Stimulated activated CD4-positive, alpha-beta T cell treated with anti-CD3 and anti-CD28 coated beads, TNF-alpha, amount 100 ng/mL, for 1 hour (primary cell): ENCODE measurements around the gene STMN1.

Source experiments
- DNase-seq, 3 donors: peaks; one replicate each; pipeline ENCODE4 v3.0.0-alpha.2; 2020; ENCODE audit warnings: low read depth in 3 of 3, low spot score in 1 of 3

Gene STMN1

DNA sequence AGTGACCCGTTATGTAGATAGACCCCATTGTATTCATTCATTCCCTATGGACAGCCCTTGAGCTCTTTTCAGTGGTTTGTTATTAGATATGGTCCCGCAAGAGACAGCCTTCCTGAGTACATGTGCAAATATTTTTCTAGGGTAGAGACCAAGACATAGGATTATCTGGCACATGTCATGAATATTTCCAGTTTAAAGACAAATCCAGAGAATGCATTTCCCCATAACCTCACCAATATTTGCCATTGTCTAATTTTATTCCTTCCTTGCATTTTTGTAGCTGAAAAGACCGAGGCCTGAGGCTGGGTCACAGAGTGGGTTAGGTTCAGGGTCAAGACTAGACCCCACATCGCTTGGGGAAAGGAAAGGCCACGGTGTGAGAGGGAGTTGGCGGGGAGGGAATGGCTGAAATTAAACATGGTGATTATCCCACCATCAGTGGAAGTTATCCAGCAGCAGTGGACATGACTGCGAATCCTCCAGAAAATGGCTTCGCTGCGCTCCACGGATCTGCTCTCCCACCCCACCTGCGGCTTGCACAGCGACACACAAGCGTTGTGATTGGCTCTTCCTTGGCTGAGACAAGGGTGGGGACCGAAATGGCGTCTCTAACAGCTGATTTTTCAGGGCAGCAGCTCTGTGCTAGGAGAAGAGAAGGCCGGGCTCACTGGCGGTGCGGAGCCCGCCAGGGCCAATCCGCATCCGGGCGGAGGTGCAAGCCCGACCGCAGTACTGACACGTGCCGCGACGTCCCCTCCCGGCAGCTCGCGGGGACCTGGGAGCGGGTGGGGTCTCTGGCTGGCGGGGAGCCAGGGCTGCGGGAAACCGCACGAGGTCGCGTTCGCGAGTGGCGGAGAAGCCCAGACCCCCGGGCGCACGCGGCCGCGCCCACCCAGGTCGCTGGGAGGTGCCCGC is 16.1 kb upstream of the STMN1 start:
- peak in 1 of 3 donors; percentile 27 for DNase-seq

GRCh38 chr1:25918615-25919014 is 12.4 kb upstream of the STMN1 start:
- no peak for DNase-seq

DNA sequence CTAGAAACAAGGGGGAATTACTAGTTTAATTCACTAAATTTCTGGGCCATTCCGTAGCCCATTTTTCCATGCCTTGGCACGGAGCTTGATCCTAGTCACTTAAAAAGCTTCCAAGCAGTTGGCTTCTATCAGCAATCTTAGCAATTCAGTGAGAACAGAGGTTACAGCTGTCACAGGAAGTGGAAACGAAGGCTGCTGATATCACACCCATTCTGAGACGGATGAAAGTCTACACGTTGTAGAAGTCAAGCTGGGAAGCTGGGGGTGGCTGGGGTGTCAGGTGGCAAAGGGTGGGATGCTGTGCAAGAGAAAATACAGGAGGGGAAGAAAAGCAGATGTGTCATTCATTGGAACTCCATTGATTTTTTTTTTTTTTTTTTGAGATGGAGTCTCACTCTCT is 11.8 kb upstream of the STMN1 start:
- DNase-seq: no peak

GRCh38 chr1:25916460-25916859 is 10.2 kb upstream of the STMN1 start:
- DNase-seq: no peak

GRCh38 chr1:25914074-25914995 is 8.1 kb upstream of the STMN1 start:
- DNase-seq: no peak

DNA sequence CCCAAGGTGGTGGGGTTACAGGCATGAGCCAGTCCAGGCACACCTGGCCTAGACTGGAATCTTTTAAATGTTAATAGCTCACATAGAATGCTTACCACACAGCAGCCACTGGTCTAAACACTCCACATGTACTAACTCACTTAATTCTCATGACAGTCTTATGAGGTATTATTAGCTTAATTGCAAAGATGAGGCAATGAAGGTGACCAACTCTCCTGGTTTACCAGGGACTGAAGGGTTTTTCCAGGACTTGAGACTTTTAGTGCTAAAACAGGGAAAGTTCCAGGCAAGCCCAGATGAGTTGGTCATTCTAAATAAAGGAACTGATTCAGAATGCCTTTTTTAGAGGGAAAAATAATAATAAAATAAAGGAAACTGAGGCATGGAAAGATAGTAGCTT is 7.0 kb upstream of the STMN1 start:
- DNase-seq: no peak

GRCh38 chr1:25912076-25912831 is 6.0 kb upstream of the STMN1 start:
- DNase-seq: no peak

DNA sequence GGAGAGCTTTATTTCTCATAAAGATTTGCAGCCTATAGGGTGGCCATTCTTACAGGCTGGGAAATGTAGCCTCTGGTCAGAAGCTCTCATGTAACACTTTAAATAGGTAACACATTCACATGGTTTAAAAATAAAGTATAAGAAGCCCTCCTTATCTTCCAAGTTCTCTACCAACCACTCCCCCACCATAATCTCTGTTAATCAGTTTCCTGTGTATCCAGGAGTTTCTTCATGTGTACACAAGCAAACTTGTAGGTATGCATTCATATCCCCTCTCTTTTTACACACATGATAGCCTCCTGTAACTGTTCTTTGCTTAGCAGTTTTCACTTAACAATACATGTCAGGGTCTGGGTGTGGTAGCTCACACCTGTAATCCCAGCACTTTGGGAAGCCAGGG is 4.9 kb upstream of the STMN1 start:
- no peak for DNase-seq

GRCh38 chr1:25909040-25909439 is 2.8 kb upstream of the STMN1 start:
- no peak for DNase-seq

- no peak for DNase-seq
These were observed 1.9 kb upstream of the STMN1 start for GRCh38 chr1:25908161-25908560.

DNA sequence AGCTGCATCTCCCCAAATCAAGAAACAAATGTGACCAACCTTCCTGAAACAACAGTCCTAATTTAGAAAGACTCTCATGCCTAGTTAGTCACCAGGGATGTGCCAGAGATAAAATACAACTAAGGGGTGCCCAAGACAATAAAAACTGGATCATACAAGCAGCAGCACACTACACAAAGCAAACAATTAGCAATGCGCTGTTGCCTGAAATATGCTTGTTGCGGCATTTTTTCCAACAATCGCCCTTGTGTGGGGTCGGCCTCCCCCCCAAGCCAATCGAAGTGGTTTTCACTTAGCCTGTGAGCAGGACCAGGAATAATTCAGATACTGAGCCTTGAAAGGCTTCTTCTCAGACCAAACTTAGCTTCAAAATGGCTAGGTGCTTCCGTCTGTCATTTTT is 1.4 kb upstream of the STMN1 start:
- DNase-seq: no peak

DNA sequence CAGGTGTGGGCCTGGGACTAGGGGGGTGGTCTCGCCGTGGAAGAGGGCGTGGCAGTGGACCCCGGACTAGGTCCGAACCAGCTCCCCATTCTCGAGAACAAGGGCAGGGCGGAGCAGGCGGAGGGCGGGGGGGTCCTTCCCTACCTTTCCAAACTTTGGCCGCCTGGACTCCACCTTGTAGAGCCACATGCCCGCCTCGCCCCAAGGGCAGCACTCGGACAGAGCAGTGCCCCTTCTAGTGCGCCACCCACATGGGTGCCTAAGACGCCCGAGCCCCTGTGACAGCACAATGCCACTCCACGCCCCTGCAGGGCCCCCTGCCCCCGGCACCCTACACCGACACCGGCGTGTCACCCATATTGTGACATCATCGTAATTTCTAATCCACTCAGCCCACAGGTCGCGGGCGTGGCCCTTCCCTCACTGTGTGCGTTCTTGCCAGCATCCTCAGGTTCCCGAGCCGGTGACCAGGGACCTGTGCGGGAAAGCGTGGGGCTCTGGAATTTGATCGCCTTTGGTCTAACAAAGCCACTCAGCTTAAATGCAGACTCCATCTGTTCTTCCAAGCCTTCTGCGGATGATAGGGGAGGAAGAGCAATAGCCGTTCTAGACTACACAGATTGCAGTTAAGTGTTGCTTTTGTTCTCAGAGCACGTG is 553 bp upstream of the STMN1 start:
- no peak for DNase-seq

- peak; percentile 69 to 89 (median 79) for DNase-seq
These were observed 1.1 kb downstream of the STMN1 start for GRCh38 chr1:25904943-25905679.

DNA sequence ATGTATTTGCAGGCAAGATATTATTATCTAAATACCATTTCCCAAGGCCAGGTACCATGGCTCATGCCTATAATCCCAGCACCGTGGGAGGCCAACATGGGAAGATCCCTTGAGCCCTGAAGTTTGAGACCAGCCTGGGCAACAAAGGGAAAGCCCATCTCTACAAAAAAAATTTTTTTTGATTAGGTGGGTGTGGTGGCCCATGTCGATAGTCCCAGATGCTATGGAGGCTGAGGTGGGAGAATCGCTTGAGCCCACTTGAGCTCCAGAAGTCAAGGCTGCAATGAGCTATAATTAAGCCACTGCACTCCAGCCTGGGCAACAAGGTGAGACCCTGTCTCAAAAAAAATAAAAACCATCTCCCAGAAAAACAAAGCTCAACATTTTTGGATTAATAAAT is 2.2 kb downstream of the STMN1 start:
- DNase-seq: no peak

GRCh38 chr1:25902462-25902861 is 3.8 kb downstream of the STMN1 start:
- DNase-seq: no peak

GRCh38 chr1:25900219-25900618 is 6.0 kb downstream of the STMN1 start:
- DNase-seq: no peak

DNA sequence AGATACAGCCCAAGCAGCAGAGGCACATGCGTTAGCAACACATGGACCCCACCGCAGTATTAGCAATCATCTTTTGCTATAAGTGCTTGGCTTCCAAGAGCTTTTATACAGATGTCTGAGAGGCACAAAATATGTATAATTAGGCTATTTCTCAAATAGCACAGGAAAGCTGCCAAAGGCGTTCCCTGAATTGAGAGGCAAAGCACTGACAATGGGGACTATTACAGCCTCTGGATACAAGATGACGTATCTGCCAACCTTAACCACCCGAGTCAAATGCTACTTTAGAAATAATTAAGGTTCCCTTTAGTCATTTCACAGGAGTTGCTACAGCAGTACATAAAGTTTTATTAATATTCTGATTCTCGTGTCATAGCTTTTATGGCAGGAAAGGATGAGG is 6.4 kb downstream of the STMN1 start:
- no peak for DNase-seq

GRCh38 chr1:25898223-25899015 is 7.8 kb downstream of the STMN1 start:
- no peak for DNase-seq

DNA sequence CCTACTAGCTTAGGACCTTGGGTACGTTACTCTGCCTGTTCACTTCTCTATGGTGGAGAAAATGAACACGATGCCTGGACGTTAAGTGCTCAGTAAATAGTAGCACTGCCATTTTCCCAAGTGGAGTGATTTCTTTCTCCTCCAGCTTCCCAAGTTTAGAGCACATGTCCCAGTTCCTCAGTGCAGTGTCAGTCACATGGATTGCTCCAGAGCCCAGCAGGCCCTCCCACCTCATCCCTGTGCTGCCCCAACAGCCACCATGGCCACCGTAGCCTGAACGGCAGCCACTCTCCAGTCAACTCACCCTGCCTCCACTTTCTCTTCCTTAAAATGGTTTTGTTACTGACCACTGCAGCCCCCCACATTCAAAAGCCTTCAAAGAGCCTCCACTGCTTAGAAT is 8.5 kb downstream of the STMN1 start:
- no peak for DNase-seq
